ENCODE data around the gene GDE1. TPM values are rescaled to one million over a fixed set of nuclear protein-coding genes. Genes with fewer than 3 reads are reported as not detected.

The GDE1 gene
- total RNA-seq, 1 donor from 2014 or later, result 32.8 TPM

DNA sequence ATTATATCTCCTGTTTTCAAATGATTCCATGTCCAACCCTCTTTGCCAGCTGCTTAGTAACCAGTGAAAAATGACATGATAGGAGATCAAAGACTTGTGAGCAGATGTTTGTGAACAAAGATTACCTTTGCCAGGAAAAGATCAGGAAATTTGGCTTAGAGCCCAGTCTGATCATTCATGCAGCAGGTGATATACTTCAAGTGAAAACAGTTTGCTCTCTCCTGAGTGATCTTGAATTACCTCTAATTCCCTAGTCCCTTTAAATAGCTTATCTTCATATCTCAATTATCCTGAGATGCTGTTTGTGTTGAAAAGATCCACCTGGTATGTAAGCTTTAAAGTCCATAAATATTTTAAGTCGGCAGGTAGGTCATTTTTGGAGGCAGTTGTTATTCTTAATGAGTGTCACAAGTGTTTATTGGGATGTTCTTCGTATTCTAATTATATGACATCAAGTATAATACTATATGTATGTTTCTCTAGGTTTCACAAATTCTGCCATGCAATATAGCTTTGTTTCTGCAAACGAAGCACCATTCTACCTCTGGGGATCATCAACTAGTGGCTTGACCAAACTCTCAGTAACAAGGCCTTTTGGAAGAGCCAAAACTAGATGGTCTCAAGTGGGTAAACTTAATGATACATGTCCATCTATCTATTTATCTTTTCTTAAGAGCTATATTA, 20.4 kb upstream of the GDE1 start:
- DNase-seq (ENCODE audit: low spot score), result no peak
- peak overlapping the region; percentile 58 for H3K27ac Mint-ChIP-seq
- H3K36me3 Mint-ChIP-seq (ENCODE audit: low read depth), result peaks cover 65% of the 10 kb centered on the region
- H3K9me3 Mint-ChIP-seq, result peaks cover 10% of the 10 kb centered on the region
- H3K4me3 Mint-ChIP-seq (ENCODE audit: low read depth), result no peak overlapping the region
- no peaks in the 10 kb centered on the region for H3K27me3 Mint-ChIP-seq (ENCODE audit: low read depth)
- H3K4me1 Mint-ChIP-seq (ENCODE audit: low read depth), result peaks cover 13% of the 10 kb centered on the region
- intact Hi-C loops (cut with micrococcal nuclease), result no loop called here

DNA sequence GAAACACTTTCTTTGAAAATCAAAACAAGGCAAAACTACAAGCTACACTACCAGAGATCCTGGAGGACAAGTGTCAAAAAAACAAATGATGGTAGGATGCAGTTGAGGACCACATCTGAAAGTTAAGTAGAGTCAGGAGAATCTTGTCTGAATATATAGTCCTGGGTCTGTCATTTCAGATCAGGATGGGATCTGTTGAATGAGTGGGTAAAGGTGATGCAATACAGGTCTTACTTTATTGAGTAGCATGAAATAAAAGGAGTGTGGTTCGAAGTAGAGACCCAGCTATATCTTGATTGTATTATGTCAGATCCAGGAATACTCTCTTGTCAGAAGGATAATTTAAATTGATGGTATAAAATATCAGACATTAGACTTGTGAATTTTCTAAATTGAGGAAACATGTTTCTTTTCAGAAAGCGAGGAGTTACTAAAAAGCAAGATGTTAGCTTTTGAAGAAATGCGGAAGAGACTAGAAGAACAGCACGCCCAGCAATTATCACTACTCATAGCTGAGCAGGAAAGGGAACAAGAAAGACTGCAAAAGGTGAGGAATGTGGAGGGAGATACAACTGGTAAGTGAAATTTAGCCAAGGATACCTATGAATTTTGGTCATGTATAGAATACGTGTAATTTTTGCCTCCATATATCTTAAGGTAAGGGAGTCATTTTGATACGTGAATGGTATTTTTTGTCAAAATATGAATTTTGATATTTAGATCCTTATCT, 18.5 kb upstream of the GDE1 start:
- intact Hi-C loops (cut with micrococcal nuclease), result no loop called here
- peaks cover 70% of the 10 kb centered on the region for H3K36me3 Mint-ChIP-seq (ENCODE audit: low read depth)
- H3K27ac Mint-ChIP-seq, result no peak overlapping the region
- H3K9me3 Mint-ChIP-seq, result peaks cover 10% of the 10 kb centered on the region
- H3K4me3 Mint-ChIP-seq (ENCODE audit: low read depth), result no peak overlapping the region
- no peaks in the 10 kb centered on the region for H3K27me3 Mint-ChIP-seq (ENCODE audit: low read depth)
- DNase-seq (ENCODE audit: low spot score), result no peak
- H3K4me1 Mint-ChIP-seq (ENCODE audit: low read depth), result peaks cover 13% of the 10 kb centered on the region

GRCh38 chr16:19532601-19533000, 10.7 kb upstream of the GDE1 start:
- intact Hi-C loops (cut with micrococcal nuclease), result no loop called here

GRCh38 chr16:19528666-19529065, 6.8 kb upstream of the GDE1 start:
- Mint-ChIP-seq H3K4me1 (ENCODE audit: low read depth) (peaks cover 29% of the 10 kb centered on the region), H3K27ac (no peak overlapping the region), H3K9me3 (no peaks in the 10 kb centered on the region), H3K27me3 (ENCODE audit: low read depth) (no peaks in the 10 kb centered on the region), H3K4me3 (ENCODE audit: low read depth) (no peak overlapping the region), H3K36me3 (ENCODE audit: low read depth) (peaks cover 54% of the 10 kb centered on the region)
- intact Hi-C loops (cut with micrococcal nuclease), result no loop called here
- no peak for DNase-seq (ENCODE audit: low spot score)

More at GRCh38 chr16:19532601-19533000, 10.7 kb upstream of the GDE1 start:
- Mint-ChIP-seq H3K4me3 (ENCODE audit: low read depth) (no peak overlapping the region), H3K36me3 (ENCODE audit: low read depth) (peaks cover 62% of the 10 kb centered on the region), H3K27ac (no peak overlapping the region), H3K9me3 (no peaks in the 10 kb centered on the region), H3K4me1 (ENCODE audit: low read depth) (peaks cover 12% of the 10 kb centered on the region), H3K27me3 (ENCODE audit: low read depth) (no peaks in the 10 kb centered on the region)
- no peak for DNase-seq (ENCODE audit: low spot score)

GRCh38 chr16:19527161-19527560, 5.3 kb upstream of the GDE1 start:
- no peaks in the 10 kb centered on the region for H3K9me3 Mint-ChIP-seq
- H3K27me3 Mint-ChIP-seq (ENCODE audit: low read depth), result no peaks in the 10 kb centered on the region
- H3K4me3 Mint-ChIP-seq (ENCODE audit: low read depth), result no peak overlapping the region
- H3K27ac Mint-ChIP-seq, result no peak overlapping the region
- intact Hi-C loops (cut with micrococcal nuclease), result no loop called here
- H3K36me3 Mint-ChIP-seq (ENCODE audit: low read depth), result peaks cover 45% of the 10 kb centered on the region
- peaks cover 29% of the 10 kb centered on the region for H3K4me1 Mint-ChIP-seq (ENCODE audit: low read depth)
- DNase-seq (ENCODE audit: low spot score), result no peak

DNA sequence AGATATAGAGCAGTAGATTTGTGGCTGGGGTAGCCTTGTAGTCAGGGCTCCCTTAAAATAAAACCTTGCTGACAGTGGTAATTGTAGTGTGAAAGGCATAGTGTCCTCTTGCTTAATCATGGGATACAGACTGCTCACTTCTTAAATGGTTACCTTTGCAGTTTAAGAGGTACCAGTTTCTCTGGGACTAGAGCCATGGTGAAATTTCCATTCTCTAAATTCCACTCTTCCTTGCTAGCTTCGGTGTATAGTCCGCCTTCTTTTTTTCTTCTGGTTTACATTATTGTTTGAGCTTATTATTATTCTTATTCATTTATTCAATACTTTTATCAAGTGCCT, 3.5 kb upstream of the GDE1 start:
- no peak for DNase-seq (ENCODE audit: low spot score)
- Mint-ChIP-seq H3K9me3 (no peaks in the 10 kb centered on the region), H3K36me3 (ENCODE audit: low read depth) (peaks cover 36% of the 10 kb centered on the region), H3K4me1 (ENCODE audit: low read depth) (peaks cover 40% of the 10 kb centered on the region), H3K27ac (peak overlapping the region; percentile 89), H3K4me3 (ENCODE audit: low read depth) (peak overlapping the region; percentile 92), H3K27me3 (ENCODE audit: low read depth) (no peaks in the 10 kb centered on the region)
- intact Hi-C loops (cut with micrococcal nuclease), result no loop called here

GRCh38 chr16:19524616-19525384, 2.9 kb upstream of the GDE1 start:
- no peaks in the 10 kb centered on the region for H3K9me3 Mint-ChIP-seq
- peak overlapping the region; percentile 89 for H3K27ac Mint-ChIP-seq
- no peak for DNase-seq (ENCODE audit: low spot score)

DNA sequence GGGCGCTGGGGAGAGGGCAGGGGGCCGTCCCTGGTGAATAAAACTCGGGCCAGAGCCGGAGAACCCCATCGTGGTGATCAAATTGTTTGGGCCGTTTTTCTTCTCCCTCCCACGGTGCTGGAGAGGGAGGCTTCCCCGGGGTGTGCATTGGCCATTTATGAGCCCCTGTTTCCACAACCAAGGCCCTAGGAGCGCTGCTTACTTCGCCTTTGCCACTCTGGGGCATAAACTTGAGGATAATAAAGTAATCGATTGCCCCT, 2.4 kb upstream of the GDE1 start:
- intact Hi-C loops (cut with micrococcal nuclease), result loop anchor here (5.0 kb wide), 5 partner anchors 142 to 722 kb away; partner anchors contain the start of gene ARL6IP1
- Mint-ChIP-seq H3K4me1 (ENCODE audit: low read depth) (peaks cover 45% of the 10 kb centered on the region), H3K36me3 (ENCODE audit: low read depth) (peaks cover 26% of the 10 kb centered on the region), H3K27ac (peak overlapping the region; percentile 89), H3K4me3 (ENCODE audit: low read depth) (peak overlapping the region; percentile 92), H3K27me3 (ENCODE audit: low read depth) (no peaks in the 10 kb centered on the region), H3K9me3 (no peaks in the 10 kb centered on the region)
- DNase-seq (ENCODE audit: low spot score), result no peak

More at GRCh38 chr16:19524616-19525384, 2.9 kb upstream of the GDE1 start:
- Mint-ChIP-seq H3K4me3 (ENCODE audit: low read depth) (peak overlapping the region; percentile 92), H3K4me1 (ENCODE audit: low read depth) (peaks cover 42% of the 10 kb centered on the region), H3K27me3 (ENCODE audit: low read depth) (no peaks in the 10 kb centered on the region), H3K36me3 (ENCODE audit: low read depth) (peaks cover 31% of the 10 kb centered on the region)
- intact Hi-C loops (cut with micrococcal nuclease), result loop anchor here (5.0 kb wide), 5 partner anchors 142 to 722 kb away; partner anchors contain the start of gene ARL6IP1

DNA sequence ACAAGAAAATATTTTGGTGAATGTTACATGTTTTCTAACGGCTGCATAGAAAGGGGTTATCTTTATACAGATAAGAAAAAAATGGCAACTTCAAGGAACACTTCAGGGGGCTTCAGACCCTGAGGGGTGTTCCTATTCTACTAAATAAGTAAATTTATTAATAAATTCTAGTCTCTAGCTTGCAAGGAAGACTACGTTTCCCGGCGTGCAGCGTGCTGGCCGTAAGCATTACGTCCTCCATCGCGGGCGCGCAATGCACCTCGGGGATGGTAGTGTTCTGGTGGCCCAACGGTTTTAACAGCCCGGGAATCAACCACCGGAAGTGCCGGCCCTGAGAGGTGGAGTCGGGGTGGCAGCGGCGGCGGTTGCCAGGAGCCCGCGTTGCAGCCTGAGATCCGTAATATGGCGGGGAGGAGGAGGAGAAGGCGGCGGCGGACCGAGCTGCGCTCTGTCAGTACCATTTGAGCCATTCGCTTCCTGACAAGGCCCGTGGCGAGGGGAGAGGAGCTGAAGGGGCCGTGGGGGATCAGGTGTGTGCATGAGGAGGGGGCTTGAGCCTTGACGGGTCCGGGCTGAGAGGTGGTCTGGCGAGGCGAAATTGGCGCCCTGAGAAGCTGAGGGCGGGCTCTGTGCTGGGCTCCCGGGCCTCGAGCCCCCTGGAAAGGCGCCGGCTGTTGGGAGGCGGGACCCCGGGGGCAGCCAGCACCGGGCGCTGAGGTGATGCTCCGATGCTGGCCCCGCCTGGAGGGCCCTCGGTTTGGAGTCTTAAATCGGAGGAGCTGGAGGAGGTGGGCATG, 1.9 kb upstream of the GDE1 start, which contains the start of gene CCP110:
CCP110 (plus strand) TSS at position 384 of the 797 bp plus-strand sequence. CDS start 3,940 bp downstream, outside the sequence.
- peak; percentile 95 for DNase-seq (ENCODE audit: low spot score)
- Mint-ChIP-seq H3K9me3 (no peaks in the 10 kb centered on the region), H3K36me3 (ENCODE audit: low read depth) (peaks cover 26% of the 10 kb centered on the region), H3K4me3 (ENCODE audit: low read depth) (peak within 1 kb of the TSS; percentile 92), H3K4me1 (ENCODE audit: low read depth) (peaks cover 48% of the 10 kb centered on the region), H3K27ac (peak within 1 kb of the TSS; percentile 89), H3K27me3 (ENCODE audit: low read depth) (no peaks in the 10 kb centered on the region)
- intact Hi-C loops (cut with micrococcal nuclease), result loop anchor here (1.0 to 5.0 kb wide), 6 partner anchors 32 to 721 kb away; partner anchors contain the start of genes ARL6IP1 and VPS35L

DNA sequence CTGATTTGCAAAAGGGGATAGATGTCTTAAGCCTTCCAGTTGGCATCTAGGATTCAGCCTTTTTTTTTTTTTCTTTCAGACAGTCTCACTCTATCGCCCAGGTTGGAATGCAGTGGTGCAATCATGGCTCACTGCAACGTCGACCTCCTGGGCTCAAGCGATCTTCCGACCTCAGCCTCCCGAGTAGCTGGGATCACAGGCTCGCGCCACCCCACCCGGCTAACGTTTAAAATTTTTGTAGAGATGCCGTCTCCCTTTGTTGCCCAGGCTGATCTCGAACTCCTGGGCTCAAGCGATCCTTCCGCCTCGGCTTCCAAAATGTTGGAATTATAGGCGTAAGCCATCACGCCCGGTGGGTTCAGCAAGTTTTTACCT, 1.3 kb upstream of the GDE1 start:
- intact Hi-C loops (cut with micrococcal nuclease), result loop anchor here (1.0 to 5.0 kb wide), 6 partner anchors 32 to 721 kb away; partner anchors contain the start of genes ARL6IP1 and VPS35L
- peaks cover 25% of the 10 kb centered on the region for H3K36me3 Mint-ChIP-seq (ENCODE audit: low read depth)
- peak overlapping the region; percentile 35 for H3K27ac Mint-ChIP-seq
- DNase-seq (ENCODE audit: low spot score), result no peak
- H3K9me3 Mint-ChIP-seq, result no peaks in the 10 kb centered on the region
- H3K4me3 Mint-ChIP-seq (ENCODE audit: low read depth), result no peak overlapping the region
- peaks cover 49% of the 10 kb centered on the region for H3K4me1 Mint-ChIP-seq (ENCODE audit: low read depth)
- H3K27me3 Mint-ChIP-seq (ENCODE audit: low read depth), result no peaks in the 10 kb centered on the region

GRCh38 chr16:19522760-19523159, 862 bp upstream of the GDE1 start:
- H3K27me3 Mint-ChIP-seq (ENCODE audit: low read depth), result no peaks in the 10 kb centered on the region
- peaks cover 21% of the 10 kb centered on the region for H3K36me3 Mint-ChIP-seq (ENCODE audit: low read depth)
- H3K4me1 Mint-ChIP-seq (ENCODE audit: low read depth), result peaks cover 49% of the 10 kb centered on the region
- no peaks in the 10 kb centered on the region for H3K9me3 Mint-ChIP-seq
- H3K4me3 Mint-ChIP-seq (ENCODE audit: low read depth), result peak overlapping the region; percentile 97
- intact Hi-C loops (cut with micrococcal nuclease), result loop anchor here (1.0 to 5.0 kb wide), 7 partner anchors 33 to 720 kb away; partner anchors contain the start of genes ARL6IP1, COQ7 and VPS35L
- no peak for DNase-seq (ENCODE audit: low spot score)
- H3K27ac Mint-ChIP-seq, result no peak overlapping the region

- peaks cover 51% of the 10 kb centered on the region for H3K4me1 Mint-ChIP-seq (ENCODE audit: low read depth)
- peak overlapping the region; percentile 97 for H3K4me3 Mint-ChIP-seq (ENCODE audit: low read depth)
- intact Hi-C loops (cut with micrococcal nuclease), result loop anchor here (1.0 to 5.0 kb wide), 6 partner anchors 140 to 720 kb away; partner anchors contain the start of genes ARL6IP1 and COQ7
- no peaks in the 10 kb centered on the region for H3K9me3 Mint-ChIP-seq
- H3K27ac Mint-ChIP-seq, result peak overlapping the region; percentile 90
- H3K27me3 Mint-ChIP-seq (ENCODE audit: low read depth), result no peaks in the 10 kb centered on the region
- peaks cover 22% of the 10 kb centered on the region for H3K36me3 Mint-ChIP-seq (ENCODE audit: low read depth)
- no peak for DNase-seq (ENCODE audit: low spot score)
Measured at GRCh38 chr16:19522397-19522732, 467 bp upstream of the GDE1 start.
